Bronchial epithelial cell (primary cell): ENCODE measurements around the gene YTHDF2. TPM values are rescaled to one million over a fixed set of nuclear protein-coding genes. Genes with fewer than 3 reads are reported as not detected.
"Not testable (repeated sequence)": the region's sequence is repeated elsewhere in the genome, so short reads cannot be mapped to it uniquely, and the experiment has no call there.

Experiments used
- DNase-seq: peaks from one replicate; pipeline ENCODE4 v3.0.0-alpha.2; 2010; ENCODE audit warnings: low read depth
- FAIRE-seq: peaks from 2 replicates; lab custom pipeline; 2011; peaks lifted over from hg19 to GRCh38; lab: Jason Lieb, UNC
- H3K27me3 ChIP-seq: 2 replicates; pipeline ENCODE4 v1.5.1; 2011; ENCODE audit warnings: low read length; ENCODE audit not compliant: control insufficient read depth, insufficient read depth
- H3K36me3 ChIP-seq: 2 replicates; pipeline ENCODE4 v1.5.1; 2011; ENCODE audit warnings: low read length; ENCODE audit not compliant: control insufficient read depth, insufficient read depth
- H3K4me3 ChIP-seq: 2 replicates; pipeline ENCODE4 v1.5.1; 2011; ENCODE audit warnings: mild to moderate bottlenecking, low read depth, low read length, control low read depth
- CTCF ChIP-seq: IDR thresholded peaks from 2 replicates; pipeline ENCODE4 v1.5.1; 2011; ENCODE audit warnings: mild to moderate bottlenecking, moderate library complexity, low read length, control low read depth, inconsistent platforms; ENCODE audit not compliant: insufficient read depth, severe bottlenecking
- total RNA-seq: library from RNA; depleted of rRNA; stranded (reverse); fragments of >200 nt; gene quantifications from 2 replicates; pipeline ENCODE4 v1.2.1, GENCODE V29; 2014

The YTHDF2 gene
- total RNA-seq, 1 donor from 2014 or later = 63.4 TPM

GRCh38 chr1:28756846-28757245 lies 20.1 kb downstream of the YTHDF2 start:
- H3K36me3 ChIP-seq = peaks cover 5% of the 10 kb centered on the region
- FAIRE-seq = no peak

GRCh38 chr1:28758420-28758819 lies 21.7 kb downstream of the YTHDF2 start:
- DNase-seq (no peak), FAIRE-seq (no peak)
- no peak overlapping the region for H3K4me3 ChIP-seq
- peaks cover 4% of the 10 kb centered on the region for H3K36me3 ChIP-seq
- no peak for TF ChIP-seq CTCF
- no peaks in the 10 kb centered on the region for H3K27me3 ChIP-seq

More at GRCh38 chr1:28756846-28757245, 20.1 kb downstream of the YTHDF2 start:
- peak; percentile 12 for DNase-seq
- no peak overlapping the region for H3K4me3 ChIP-seq
- TF ChIP-seq CTCF = peak; percentile 13
- no peaks in the 10 kb centered on the region for H3K27me3 ChIP-seq

GRCh38 chr1:28759257-28759656 lies 22.5 kb downstream of the YTHDF2 start:
- no peak for TF ChIP-seq CTCF

GRCh38 chr1:28761189-28761588 lies 24.4 kb downstream of the YTHDF2 start:
- H3K4me3 ChIP-seq = no peak overlapping the region
- H3K27me3 ChIP-seq = no peaks in the 10 kb centered on the region
- no peak for FAIRE-seq
- TF ChIP-seq CTCF = no peak
- no peak for DNase-seq
- H3K36me3 ChIP-seq = peaks cover 12% of the 10 kb centered on the region

More at GRCh38 chr1:28759257-28759656, 22.5 kb downstream of the YTHDF2 start:
- Histone ChIP-seq H3K36me3 (peaks cover 4% of the 10 kb centered on the region), H3K4me3 (no peak overlapping the region), H3K27me3 (no peaks in the 10 kb centered on the region)
- no peak for DNase-seq
- no peak for FAIRE-seq

GRCh38 chr1:28766532-28767183 lies 29.9 kb downstream of the YTHDF2 start:
- Histone ChIP-seq H3K27me3 (no peaks in the 10 kb centered on the region), H3K4me3 (no peak overlapping the region), H3K36me3 (peaks cover 9% of the 10 kb centered on the region)
- FAIRE-seq = no peak
- TF ChIP-seq CTCF = no peak
- no peak for DNase-seq

GRCh38 chr1:28770601-28771165 lies 33.9 kb downstream of the YTHDF2 start:
- Histone ChIP-seq H3K27me3 (no peaks in the 10 kb centered on the region), H3K4me3 (no peak overlapping the region), H3K36me3 (peaks cover 4% of the 10 kb centered on the region)
- TF ChIP-seq CTCF = no peak
- FAIRE-seq (no peak), DNase-seq (no peak)

GRCh38 chr1:28771921-28772320 lies 35.2 kb downstream of the YTHDF2 start:
- not testable (repeated sequence) for H3K27me3 ChIP-seq, H3K36me3 ChIP-seq, H3K4me3 ChIP-seq, DNase-seq, FAIRE-seq
